AG04449 (cell line): ENCODE measurements around the gene NHERF2.

Source experiments
- CTCF ChIA-PET: fragments of 350-600 bp; formaldehyde crosslinking; extraction: SDS; loops from one replicate; lab custom pipeline; 2021; ENCODE audit warnings: antibody characterized with exemption; lab: Yijun Ruan, JAX
- POLR2A ChIA-PET: fragments of 400-600, 350-600 bp; formaldehyde crosslinking; extraction: SDS; loops from one replicate; lab custom pipeline; 2020; ENCODE audit warnings: antibody characterized with exemption, inconsistent platforms; lab: Yijun Ruan, JAX
- DNase-seq: peaks from one replicate; pipeline ENCODE4 v3.0.0-alpha.2; 2010; ENCODE audit warnings: low read depth, low spot score
- H3K4me3 ChIP-seq: 2 replicates; pipeline ENCODE4 v1.5.1; 2011; ENCODE audit warnings: low read depth, mild to moderate bottlenecking, control low read depth, low read length
- TF ChIP-seq, protein P1 (sequence below): IDR thresholded peaks from one replicate; pipeline ENCODE4 v1.5.1; 2011; ENCODE audit warnings: mild to moderate bottlenecking, moderate library complexity, low read length, control low read depth, inconsistent platforms; ENCODE audit not compliant: insufficient read depth; ENCODE audit errors: missing control alignments

The NHERF2 gene

DNA sequence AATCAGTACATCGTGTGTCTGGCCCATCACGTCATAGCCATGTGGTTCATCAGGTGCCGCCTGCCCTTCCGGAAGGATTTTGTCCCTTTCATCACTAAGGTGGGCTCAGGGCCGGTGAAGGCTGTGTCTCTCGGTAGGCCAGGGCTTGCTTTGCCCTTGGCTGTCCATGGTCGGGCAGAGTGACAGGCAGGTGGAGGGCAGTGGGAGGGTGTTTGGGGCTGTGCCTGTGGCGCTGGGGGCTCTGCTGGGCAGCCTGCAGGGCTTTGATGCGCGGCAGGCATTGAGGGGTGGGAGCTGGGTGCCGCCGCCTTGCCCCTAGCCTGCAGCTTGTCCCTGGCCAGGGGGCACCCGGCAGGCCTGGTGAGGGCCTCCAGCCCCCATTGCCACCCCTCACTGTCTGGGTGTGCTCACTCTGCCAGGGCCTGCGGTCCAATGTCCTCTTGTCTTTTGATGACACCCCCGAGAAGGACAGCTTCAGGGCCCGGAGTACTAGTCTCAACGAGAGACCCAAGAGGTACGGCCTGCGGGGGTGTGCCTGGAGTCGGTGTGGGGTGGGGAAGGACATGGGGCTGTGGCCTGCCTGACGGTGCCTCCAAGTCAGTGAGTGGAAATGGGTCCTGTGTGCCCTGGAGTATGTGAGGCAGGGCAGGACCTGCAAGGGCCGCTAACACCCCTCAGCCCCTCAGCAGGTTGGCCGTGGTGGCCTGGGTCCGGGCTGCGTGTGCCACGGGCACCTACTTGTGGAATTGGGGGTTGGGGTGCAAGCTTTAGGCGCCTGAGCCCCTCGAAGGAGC lies 49.6 kb downstream of the NHERF2 start:
- no peak overlapping the region for H3K4me3 ChIP-seq
- DNase-seq, result no peak
- ChIA-PET POLR2A (no interaction called here), CTCF (interaction anchor here (1.2 kb wide), 1 partner anchor 54 kb away, joined by 3 read pairs; no protein-coding TSS in a partner anchor)
- TF ChIP-seq, protein P1, sequence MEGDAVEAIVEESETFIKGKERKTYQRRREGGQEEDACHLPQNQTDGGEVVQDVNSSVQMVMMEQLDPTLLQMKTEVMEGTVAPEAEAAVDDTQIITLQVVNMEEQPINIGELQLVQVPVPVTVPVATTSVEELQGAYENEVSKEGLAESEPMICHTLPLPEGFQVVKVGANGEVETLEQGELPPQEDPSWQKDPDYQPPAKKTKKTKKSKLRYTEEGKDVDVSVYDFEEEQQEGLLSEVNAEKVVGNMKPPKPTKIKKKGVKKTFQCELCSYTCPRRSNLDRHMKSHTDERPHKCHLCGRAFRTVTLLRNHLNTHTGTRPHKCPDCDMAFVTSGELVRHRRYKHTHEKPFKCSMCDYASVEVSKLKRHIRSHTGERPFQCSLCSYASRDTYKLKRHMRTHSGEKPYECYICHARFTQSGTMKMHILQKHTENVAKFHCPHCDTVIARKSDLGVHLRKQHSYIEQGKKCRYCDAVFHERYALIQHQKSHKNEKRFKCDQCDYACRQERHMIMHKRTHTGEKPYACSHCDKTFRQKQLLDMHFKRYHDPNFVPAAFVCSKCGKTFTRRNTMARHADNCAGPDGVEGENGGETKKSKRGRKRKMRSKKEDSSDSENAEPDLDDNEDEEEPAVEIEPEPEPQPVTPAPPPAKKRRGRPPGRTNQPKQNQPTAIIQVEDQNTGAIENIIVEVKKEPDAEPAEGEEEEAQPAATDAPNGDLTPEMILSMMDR, result no peak

DNA sequence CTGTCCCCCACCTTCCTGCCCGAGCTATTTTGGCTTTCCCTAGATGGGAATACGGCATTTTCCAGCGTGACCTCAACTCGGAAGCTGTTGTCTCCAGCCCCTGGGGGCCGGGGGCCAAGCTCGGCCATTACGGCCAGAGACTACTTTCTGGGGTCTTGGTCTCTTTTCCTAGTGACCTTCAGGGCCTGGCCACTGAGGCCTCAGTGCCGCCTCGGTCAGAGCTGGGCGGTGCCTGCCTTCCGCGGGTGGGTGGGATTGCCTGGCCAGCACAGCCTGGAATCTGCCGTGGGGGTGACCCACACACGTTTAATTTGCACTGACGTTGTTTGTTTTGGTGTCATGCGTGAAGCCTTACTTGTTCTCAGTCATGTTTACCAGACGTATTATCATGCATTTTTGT lies 50.3 kb downstream of the NHERF2 start:
- H3K4me3 ChIP-seq, result no peak overlapping the region
- ChIA-PET CTCF (interaction anchor here (1.2 kb wide), 1 partner anchor 54 kb away, joined by 3 read pairs; no protein-coding TSS in a partner anchor), POLR2A (interaction anchor here (1.5 kb wide), 1 partner anchor 78 kb away, joined by 3 read pairs; the partner anchor contains the start of gene TRAF7)
- TF ChIP-seq, protein P1, result no peak
- DNase-seq, result no peak

DNA sequence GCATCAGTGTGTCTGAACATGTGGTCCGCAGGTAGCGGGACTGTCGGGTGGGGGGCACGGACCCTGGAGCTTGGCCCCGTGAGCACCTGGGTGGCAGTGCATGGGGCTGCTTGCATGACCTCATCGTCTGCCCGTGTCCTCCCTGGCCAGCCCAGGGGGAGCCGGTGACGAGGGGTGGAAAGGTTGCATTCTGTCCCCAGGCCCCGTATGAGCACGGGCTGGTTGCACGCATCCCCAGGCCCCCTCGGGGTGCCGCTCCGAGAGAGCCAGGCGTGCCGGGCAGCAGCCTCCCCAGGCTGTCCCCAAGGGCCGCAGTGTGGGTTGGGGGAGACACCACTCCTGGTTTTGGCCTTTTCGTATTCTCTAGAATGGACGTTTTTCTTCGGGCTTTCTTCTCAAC lies 51.0 kb downstream of the NHERF2 start:
- H3K4me3 ChIP-seq, result no peak overlapping the region
- ChIA-PET POLR2A (interaction anchor here (1.5 kb wide), 1 partner anchor 77 kb away, joined by 3 read pairs; the partner anchor contains the start of gene TRAF7), CTCF (interaction anchor here (1.2 kb wide), 1 partner anchor 55 kb away, joined by 3 read pairs; no protein-coding TSS in a partner anchor)
- TF ChIP-seq, protein P1, result no peak
- DNase-seq, result no peak

DNA sequence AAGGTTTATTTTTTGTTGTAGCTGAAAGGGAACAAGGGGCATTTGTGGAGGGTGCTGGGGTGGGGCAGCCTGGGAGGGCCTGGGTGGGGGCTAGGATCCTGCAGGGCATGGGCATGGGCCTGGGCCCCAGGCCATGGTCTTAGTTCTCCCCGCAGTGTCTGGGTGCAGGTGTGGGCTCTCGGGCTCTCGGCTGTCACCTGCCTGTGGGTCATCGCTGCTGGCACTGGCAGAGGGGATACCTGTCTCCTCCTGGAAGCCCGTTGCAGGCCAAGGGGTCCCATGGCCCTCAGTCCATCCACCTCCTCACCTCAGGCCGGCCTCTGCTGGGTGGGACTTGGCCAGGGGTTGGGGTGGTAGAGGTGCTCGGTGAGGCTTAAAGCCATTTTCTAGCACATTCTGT lies 51.4 kb downstream of the NHERF2 start:
- CTCF ChIA-PET, result no interaction called here

DNA sequence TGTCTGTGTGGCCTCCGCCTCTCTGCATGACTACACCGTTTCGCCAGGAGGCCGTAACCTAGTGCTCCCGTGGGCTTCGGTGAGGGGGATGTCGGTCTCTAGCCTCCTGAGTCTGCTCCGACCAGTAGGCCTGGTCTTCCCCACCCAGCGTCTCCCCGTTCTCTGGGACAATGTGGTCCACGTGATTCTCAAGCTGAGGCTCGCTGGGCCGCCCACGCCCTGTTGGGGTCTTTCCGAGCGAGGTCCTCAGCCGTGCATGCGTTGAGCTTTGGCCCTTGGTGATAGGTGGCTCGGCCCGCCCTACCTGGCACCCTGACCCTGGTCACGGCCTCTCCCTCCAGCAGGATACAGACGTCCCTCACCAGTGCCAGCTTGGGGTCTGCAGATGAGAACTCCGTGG lies 52.0 kb downstream of the NHERF2 start:
- DNase-seq, result no peak
- TF ChIP-seq, protein P1, result no peak
- ChIA-PET CTCF (interaction anchor here (1.3 to 1.6 kb wide), 3 partner anchors 33 to 75 kb away, joined by 3 to 7 read pairs (median 4); no protein-coding TSS in a partner anchor), POLR2A (no interaction called here)
- no peak overlapping the region for H3K4me3 ChIP-seq

More for the DNA sequence above, 51.4 kb downstream of the NHERF2 start:
- TF ChIP-seq, protein P1, result no peak
- no peak overlapping the region for H3K4me3 ChIP-seq
- POLR2A ChIA-PET, result interaction anchor here (1.5 kb wide), 1 partner anchor 77 kb away, joined by 3 read pairs; the partner anchor contains the start of gene TRAF7
- DNase-seq, result no peak

DNA sequence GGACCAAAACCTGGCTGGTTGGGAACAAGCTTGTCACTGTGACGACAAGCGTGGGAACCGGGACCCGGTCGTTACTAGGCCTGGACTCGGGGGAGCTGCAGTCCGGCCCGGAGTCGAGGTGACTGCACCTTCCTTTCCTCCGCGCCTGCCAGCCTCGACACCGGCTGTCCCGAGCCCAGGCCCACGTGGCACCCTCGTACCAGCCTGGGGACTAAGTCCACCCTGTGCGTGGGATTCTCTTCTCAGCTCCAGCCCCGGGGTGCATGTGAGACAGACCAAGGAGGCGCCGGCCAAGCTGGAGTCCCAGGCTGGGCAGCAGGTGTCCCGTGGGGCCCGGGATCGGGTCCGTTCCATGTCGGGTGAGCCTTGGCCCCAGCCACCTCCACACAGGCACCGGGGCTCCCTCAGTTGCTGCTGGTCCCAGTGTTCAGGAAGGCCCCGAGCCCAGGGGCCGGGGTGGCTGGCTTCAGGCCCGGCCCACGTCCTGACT lies 52.7 kb downstream of the NHERF2 start:
- TF ChIP-seq, protein P1, result no peak
- CTCF ChIA-PET, result interaction anchor here (1.3 to 1.6 kb wide), 3 partner anchors 34 to 75 kb away, joined by 3 to 7 read pairs (median 4); no protein-coding TSS in a partner anchor
- POLR2A ChIA-PET, result no interaction called here
- H3K4me3 ChIP-seq, result no peak overlapping the region
- no peak for DNase-seq
